HG03196 (cell line): ENCODE measurements around the gene FZD4.
"Not testable (repeated sequence)": the region's sequence is repeated elsewhere in the genome, so short reads cannot be mapped to it uniquely, and the experiment has no call there.

ENCODE experiments used
- ATAC-seq: cut with Tn5 transposase; IDR thresholded peaks from one replicate; pipeline ENCODE4 v1.9.1; 2021; ENCODE audit not compliant: unreplicated experiment

FZD4 gene

DNA sequence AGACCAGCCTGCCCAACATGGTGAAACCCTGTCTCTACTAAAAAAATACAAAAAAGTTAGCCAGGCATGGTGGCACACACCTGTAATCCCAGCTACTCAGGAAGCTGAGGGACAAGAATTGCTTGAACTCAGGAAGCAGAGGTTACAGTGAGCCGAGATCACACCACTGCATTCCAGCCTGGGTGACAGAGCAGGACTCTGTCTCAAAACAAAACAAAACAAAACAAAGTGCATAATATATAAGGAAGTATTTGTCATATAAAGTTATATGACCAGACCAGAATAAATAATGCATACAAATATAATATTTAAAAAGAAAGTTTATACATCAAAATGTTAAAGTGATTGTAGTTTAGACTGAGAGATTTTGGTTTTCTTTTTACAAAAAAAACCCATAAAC lies 39.3 kb downstream of the FZD4 start:
- ATAC-seq = not testable (repeated sequence)

DNA sequence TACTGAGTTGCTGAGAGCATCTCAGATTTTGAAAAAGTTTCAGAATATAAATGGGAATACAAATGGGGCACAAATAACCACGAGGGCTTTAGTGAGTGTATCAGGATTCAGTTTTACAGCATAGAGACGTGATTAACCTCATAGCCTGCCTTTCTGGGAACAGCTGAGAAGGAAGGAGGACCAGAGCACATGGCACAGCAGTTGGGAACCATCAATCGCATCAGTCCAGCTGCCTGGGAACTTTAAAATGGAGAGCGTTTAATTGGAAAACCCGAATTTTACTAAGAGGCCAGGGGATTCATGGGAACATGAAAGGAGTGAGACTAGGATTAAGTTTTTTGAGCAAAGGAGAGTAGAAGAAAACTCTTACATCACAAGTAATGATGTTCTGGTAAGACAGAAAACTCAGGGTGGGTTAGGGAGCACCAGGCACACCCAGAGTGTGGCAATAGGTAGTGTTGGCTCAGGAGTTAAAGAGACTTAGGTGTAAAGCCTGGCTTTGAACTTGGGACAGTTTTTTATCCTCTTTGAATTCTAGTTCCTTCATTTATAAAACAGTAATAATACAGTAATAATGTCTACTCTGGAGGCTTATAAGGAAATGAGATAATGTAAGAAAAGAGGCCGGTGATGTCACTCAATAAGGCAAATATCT lies 40.2 kb downstream of the FZD4 start:
- no peak for ATAC-seq

DNA sequence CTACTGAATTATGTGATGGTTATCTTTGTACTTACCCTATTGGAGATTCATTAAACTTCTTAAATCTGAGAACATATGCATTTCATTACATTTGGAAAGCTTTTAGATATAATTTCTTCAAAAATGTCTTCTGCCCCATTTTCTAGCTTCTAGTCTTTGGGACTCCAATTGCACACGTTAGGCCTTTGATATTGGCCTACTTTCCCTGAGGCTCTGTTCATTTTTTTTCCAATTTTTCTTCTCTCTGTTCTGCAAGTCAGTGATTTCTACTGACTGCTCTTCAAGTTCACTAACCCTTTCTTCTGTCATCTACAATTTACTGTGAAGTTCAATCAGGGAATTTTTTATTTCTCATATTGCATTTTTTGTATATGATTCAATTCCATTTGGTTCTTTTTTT lies 43.0 kb downstream of the FZD4 start:
- no peak for ATAC-seq

DNA sequence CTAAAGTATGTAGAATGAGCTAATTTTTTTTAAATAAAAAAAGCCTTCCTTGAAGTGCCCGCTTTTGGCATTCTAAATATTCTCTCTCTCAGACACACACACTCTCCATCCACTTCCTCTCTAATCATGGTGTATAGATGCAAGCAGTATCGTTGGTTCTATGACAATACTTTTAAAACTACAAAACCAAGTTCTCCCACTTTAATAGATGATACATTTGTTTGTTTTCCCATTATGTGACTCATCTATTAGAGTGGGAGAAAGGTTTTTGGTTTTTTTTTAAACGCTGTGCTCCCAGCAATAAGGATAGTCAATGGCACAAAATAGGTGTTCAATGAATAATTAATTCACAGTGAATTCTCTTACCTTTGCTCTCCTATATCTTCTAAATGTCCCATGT lies 44.6 kb downstream of the FZD4 start:
- ATAC-seq = no peak

DNA sequence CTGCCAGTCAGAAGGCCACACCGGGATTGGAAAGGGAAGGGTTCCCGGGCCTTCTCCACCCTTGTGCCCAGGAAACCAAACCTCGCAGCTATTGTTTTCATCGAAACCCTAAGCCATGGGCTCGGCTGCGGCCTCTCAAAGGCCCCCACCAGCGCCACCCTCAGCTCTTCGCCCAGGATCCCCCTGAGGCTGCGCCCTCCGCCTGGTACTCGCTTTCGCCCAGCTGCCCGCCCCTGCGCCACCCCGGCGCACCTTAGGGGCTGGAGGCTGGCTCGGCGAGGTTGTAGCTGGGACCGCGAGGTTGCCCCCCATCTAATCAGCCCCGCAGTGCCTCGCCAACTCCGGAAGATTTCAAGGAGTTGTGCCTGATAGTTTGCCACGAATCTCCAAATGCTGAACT lies 49.0 kb downstream of the FZD4 start:
- ATAC-seq = no peak

DNA sequence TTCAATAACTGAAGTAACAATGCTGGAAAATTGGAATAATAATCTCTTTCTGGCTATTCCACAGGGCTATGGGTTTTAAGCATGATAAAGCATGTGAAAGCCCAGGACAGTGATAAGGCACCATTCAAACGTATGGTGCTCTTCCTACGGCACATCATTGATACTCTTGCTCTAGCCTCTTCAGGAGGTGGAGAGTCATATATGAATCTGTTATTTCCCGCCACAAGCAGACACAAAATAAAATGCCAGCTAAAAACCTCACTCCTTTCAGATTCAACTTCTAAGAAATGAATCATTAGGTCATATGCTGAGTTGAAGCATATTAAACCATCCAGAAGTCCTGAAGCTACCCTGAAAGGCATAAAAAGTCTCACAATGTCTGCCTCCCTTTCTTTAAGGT lies 49.9 kb downstream of the FZD4 start:
- ATAC-seq = no peak

DNA sequence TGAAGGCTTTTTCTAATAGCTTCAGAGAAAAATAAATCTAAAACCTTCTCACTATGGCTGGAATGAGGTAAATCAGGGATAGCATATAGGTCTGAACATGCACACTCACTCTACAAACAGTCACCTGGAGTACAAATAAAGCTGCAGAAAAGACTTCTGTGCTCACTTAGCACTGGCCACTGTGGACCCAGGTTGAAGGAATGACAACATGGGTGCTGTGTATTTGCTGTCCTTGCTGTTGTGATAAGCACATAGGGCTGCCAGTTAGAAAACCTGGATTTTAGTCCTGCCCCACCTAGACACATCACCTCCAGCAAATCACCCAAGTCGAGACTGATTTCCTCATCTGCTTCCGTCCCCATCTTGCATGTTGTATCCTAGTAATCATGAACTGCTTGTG lies 51.2 kb downstream of the FZD4 start:
- ATAC-seq = no peak

DNA sequence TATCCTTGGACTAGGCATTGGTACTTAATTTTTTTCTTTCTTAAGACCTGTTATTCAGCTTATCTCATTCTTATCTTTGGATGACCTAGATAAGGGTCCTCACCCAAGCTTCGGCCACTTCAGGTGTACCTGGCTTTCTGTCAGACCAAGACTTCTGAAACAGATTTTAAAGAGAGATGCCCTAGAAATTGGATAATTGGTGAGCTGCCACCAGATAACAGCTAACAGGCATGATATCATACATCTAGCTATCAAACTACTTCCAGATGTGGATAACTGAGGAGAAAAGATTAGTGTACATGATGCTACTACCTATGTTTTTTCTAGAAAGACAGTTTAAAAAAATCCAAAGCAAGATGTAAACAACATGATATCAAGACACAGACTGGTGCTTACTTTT lies 52.9 kb downstream of the FZD4 start:
- ATAC-seq = no peak

DNA sequence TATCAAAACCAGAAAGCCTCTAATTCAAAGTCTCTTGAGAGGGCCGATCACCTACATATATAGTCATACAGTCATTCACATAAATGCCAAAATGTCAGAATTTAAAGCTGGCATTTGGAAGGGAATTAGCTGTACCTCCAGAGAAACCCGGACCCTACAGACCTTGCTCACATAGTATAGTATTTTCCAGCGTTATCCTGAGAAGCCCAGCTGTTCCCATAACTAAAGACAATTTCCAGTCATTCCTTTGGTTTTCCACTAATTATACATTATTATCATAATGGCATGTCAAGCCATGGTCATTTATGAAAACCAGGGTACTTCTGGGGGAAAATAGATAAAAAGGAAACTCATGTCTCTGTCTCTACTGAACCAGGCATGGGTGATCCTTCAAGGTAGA lies 53.6 kb downstream of the FZD4 start:
- no peak for ATAC-seq

DNA sequence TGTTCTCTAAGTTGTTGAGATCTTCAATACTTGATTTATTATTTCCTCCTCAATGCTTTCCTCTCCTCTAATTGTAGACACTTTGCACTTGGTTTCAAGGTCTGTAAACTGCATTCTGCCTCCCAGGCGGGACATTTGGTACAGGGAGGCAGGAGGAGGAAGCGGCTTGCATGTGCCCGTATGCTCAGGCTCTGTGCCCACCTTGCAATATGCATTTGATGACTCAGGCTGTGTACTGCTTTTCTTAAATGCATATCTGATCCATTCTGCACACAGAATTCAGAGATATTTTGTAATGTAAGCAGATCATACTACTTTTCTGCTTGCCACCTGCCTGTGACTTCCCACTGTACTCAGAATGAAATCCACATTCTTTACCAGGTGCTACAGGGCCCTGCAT lies 55.0 kb downstream of the FZD4 start:
- ATAC-seq = no peak

DNA sequence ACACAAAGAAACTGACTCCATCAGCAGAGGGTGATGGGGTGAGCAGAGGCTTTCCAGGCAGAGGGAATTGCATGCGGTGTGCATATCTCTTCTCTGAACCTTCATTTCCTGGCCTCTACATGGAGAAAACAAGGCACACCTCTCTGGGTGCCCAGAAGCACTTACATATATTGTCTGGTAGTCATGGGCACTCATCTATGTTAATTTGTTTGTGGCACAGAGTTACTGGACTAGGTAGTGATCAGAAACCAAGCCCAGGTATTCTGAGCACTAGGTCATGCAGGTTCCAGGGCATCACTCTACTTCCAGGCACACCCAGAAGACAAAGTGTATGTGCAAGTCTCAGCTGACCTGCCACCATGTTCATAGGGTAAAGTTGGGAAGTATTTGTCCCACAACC lies 56.5 kb downstream of the FZD4 start:
- ATAC-seq = no peak

DNA sequence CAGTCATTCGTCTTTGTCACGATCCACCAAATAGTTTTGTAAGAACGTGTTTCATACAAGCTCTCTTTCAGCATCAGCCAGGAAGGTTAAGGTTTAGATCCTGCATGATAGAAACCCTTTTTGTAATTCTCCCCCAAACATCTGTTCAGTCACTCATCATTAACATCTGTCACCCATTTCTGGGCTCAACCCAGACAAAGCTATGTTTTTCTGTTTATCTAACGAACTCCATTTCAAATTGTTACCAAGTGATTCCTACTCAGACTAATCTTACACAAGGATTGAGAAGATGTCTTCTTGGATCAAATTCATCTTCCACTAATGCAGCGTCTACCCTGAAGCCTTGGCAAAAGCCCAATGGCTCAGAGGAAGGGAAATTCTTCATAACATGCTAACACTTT lies 58.8 kb downstream of the FZD4 start:
- ATAC-seq = no peak
